Measurements from ENCODE around the gene TTLL13. TPM values are rescaled to one million over a fixed set of nuclear protein-coding genes. Genes with fewer than 3 reads are reported as not detected.

TTLL13 gene
- total RNA-seq, 2 donors from 2014 or later = 0.15 to 0.46 TPM

GRCh38 chr15:90297021-90297420 is 47.7 kb downstream of the TTLL13 start:
- no peak for TF ChIP-seq CTCF (conservative IDR thresholded peaks at IDR 0.05)
- no peaks in the 10 kb centered on the region for H3K36me3 ChIP-seq (ENCODE audit: control insufficient read depth, insufficient read depth, low read length)

GRCh38 chr15:90300541-90300940 is 51.2 kb downstream of the TTLL13 start:
- H3K9me3 Mint-ChIP-seq = no peaks in the 10 kb centered on the region
- H3K9me3 ChIP-seq (ENCODE audit: control insufficient read depth, low read length) = no peaks in the 10 kb centered on the region
- TF ChIP-seq CTCF (conservative IDR thresholded peaks at IDR 0.05) = no peak
- no peaks in the 10 kb centered on the region for H3K27me3 Mint-ChIP-seq (ENCODE audit: insufficient read depth)
- no peak for DNase-seq
- WGBS, 2 experiments (ENCODE audit: insufficient coverage in 1 of 2, insufficient read length in 1 of 2) = 94 to 100% methylated on average over 2 to 9 of the region's 9 CpGs
- H3K36me3 ChIP-seq (ENCODE audit: control insufficient read depth, insufficient read depth, low read length) = no peaks in the 10 kb centered on the region
- no peak overlapping the region for H3K4me3 Mint-ChIP-seq
- no peak overlapping the region for H3K9ac ChIP-seq (ENCODE audit: extremely low read depth, low read length, poor library complexity, severe bottlenecking)
- H3K4me1 ChIP-seq (ENCODE audit: control insufficient read depth, insufficient read depth, low read length) = no peaks in the 10 kb centered on the region
- no peaks in the 10 kb centered on the region for H3K27me3 ChIP-seq (ENCODE audit: control insufficient read depth, insufficient read depth, low read length, poor library complexity, severe bottlenecking)
- H3K4me3 ChIP-seq (ENCODE audit: low read length) = no peak overlapping the region
- no peak overlapping the region for H3K27ac ChIP-seq (ENCODE audit: low read depth, low read length)
- no peaks in the 10 kb centered on the region for H3K36me3 Mint-ChIP-seq (ENCODE audit: low read depth)
- H3K4me1 Mint-ChIP-seq = peaks cover under 1% of the 10 kb centered on the region
- no peak overlapping the region for H3K27ac Mint-ChIP-seq

More at GRCh38 chr15:90297021-90297420, 47.7 kb downstream of the TTLL13 start:
- Mint-ChIP-seq H3K27me3 (ENCODE audit: insufficient read depth) (no peaks in the 10 kb centered on the region), H3K4me3 (no peak overlapping the region), H3K4me1 (peaks cover 9% of the 10 kb centered on the region), H3K9me3 (no peaks in the 10 kb centered on the region), H3K36me3 (ENCODE audit: low read depth) (no peaks in the 10 kb centered on the region), H3K27ac (no peak overlapping the region)
- Histone ChIP-seq H3K27me3 (ENCODE audit: control insufficient read depth, insufficient read depth, low read length, poor library complexity, severe bottlenecking) (no peaks in the 10 kb centered on the region), H3K4me1 (ENCODE audit: control insufficient read depth, insufficient read depth, low read length) (no peaks in the 10 kb centered on the region), H3K27ac (ENCODE audit: low read depth, low read length) (no peak overlapping the region), H3K4me3 (ENCODE audit: low read length) (no peak overlapping the region), H3K9me3 (ENCODE audit: control insufficient read depth, low read length) (no peaks in the 10 kb centered on the region), H3K9ac (ENCODE audit: extremely low read depth, low read length, poor library complexity, severe bottlenecking) (no peak overlapping the region)
- DNase-seq = no peak
- 88 to 97% methylated on average over 2 to 4 of the region's 4 CpGs for WGBS, 2 experiments (ENCODE audit: insufficient coverage in 1 of 2, insufficient read length in 1 of 2)

GRCh38 chr15:90300988-90301706 is 51.8 kb downstream of the TTLL13 start:
- DNase-seq = peak; percentile 97
- Histone ChIP-seq H3K9me3 (ENCODE audit: control insufficient read depth, low read length) (no peaks in the 10 kb centered on the region), H3K4me1 (ENCODE audit: control insufficient read depth, insufficient read depth, low read length) (no peaks in the 10 kb centered on the region), H3K9ac (ENCODE audit: extremely low read depth, low read length, poor library complexity, severe bottlenecking) (no peak overlapping the region), H3K4me3 (ENCODE audit: low read length) (no peak overlapping the region), H3K27ac (ENCODE audit: low read depth, low read length) (no peak overlapping the region), H3K36me3 (ENCODE audit: control insufficient read depth, insufficient read depth, low read length) (no peaks in the 10 kb centered on the region), H3K27me3 (ENCODE audit: control insufficient read depth, insufficient read depth, low read length, poor library complexity, severe bottlenecking) (no peaks in the 10 kb centered on the region)
- no peaks in the 10 kb centered on the region for H3K4me1 Mint-ChIP-seq
- H3K36me3 Mint-ChIP-seq (ENCODE audit: low read depth) = no peaks in the 10 kb centered on the region
- H3K4me3 Mint-ChIP-seq = no peak overlapping the region
- H3K27me3 Mint-ChIP-seq (ENCODE audit: insufficient read depth) = no peaks in the 10 kb centered on the region
- H3K9me3 Mint-ChIP-seq = no peaks in the 10 kb centered on the region
- WGBS, 2 experiments (ENCODE audit: insufficient coverage in 1 of 2, insufficient read length in 1 of 2) = 73 to 75% methylated on average over 10 to 21 of the region's 21 CpGs
- no peak overlapping the region for H3K27ac Mint-ChIP-seq
- TF ChIP-seq CTCF (conservative IDR thresholded peaks at IDR 0.05) = peak; percentile 96

Data from endodermal cell (in vitro differentiated cells).